ENCODE measurements around the gene FAM210B.
"Not testable (repeated sequence)": the region's sequence is repeated elsewhere in the genome, so short reads cannot be mapped to it uniquely, and the experiment has no call there.

FAM210B gene

GRCh38 chr20:56361900-56362299, 3.1 kb downstream of the FAM210B start:
- DNase-seq = no peak

GRCh38 chr20:56362833-56363413, 4.1 kb downstream of the FAM210B start:
- no peak for DNase-seq

- no peak for DNase-seq
These were observed 4.7 kb downstream of the FAM210B start for GRCh38 chr20:56363491-56363890.

DNA sequence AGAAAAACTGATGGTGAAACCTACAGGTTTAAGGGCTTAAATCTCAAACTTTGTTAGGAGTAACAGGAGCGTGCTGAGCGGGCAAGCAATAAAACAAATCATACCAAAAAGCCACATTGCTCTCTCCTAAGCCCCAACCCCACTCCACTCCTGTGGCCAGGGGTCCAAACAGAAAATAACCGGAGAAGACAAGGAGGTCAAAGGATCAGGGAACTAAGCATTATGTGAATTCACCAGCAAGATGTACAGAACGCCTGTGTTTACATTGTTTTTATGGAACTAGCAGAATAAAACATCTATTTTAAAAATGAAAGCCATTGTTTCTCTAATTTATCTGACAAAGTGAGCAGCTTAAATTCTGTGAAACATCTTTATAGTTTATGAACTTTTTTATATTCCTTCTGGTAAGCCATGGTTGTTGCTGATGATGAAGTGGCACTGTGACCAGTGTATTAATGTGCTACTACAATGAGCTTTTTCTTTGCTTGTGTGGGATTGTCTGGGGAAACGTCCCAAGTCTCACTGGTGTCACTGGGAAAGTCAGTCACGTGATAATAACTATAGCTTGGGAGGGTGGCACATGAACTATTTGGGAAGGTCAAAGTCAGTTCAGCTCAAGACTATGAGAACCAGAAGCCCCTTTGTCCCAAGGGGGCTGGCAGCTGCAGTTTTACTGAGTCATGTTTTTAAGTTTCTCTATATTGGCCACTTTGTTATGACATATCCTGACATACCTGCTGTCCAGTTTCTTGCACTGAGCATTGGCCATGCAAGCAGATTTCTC, 9.8 kb downstream of the FAM210B start:
- DNase-seq = no peak

DNA sequence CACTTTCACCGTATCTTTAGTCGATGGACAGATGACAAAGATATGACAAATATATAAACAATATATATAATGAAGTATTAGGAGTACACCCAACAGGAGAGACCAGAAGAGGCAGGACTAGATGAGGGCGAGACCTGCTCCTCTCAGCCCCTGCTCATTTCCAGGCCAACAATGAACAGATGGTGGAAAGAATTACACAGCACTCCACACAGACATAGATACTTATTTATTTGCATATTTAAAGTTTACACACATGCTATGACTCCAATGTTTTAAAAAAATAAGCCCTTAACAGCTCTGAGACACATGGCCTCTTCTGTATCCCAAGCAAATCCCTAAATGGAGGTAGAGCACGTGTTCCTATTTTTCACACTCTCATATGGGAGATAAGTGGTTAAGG, 10.4 kb downstream of the FAM210B start:
- no peak for DNase-seq

- DNase-seq = no peak
These were observed 13.2 kb downstream of the FAM210B start for GRCh38 chr20:56371977-56372376.

DNA sequence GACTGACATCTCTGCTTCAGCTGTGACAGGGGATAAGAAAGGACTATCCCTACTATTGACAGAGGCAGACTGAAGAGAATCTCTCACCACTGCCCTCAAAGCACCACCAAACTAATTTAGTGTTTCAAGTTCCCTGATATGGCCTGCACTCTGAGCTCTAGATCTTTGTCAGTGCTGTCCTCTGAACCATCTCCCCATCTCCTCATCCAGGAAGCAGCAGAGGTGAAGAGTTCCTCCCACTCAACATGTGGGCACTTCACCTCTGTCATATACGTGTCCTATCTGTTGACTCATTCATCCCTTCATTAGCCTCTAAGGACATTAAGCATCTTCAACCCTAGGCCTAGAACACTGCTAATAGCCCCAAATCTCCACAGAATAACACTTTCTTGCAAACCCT, 14.1 kb downstream of the FAM210B start:
- no peak for DNase-seq

DNA sequence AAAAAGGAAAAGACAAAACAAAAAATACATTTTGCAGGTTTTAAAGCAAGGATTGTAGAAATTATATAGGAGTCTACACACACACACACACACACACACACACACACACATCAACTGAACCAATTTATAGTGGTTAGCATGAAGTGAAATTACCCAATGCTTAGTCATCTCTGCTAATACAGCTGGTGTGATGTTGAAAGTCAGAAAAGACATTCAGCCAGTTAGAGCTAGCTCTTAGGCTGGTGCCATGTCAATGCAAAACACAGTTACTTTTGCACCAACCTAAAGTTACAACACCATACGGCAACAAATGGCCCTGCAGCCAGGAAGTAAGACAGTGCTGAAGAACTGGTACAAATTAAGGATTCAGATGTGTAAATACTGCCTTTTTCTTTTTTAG, 15.2 kb downstream of the FAM210B start:
- peak; percentile 21 for DNase-seq

- DNase-seq = no peak
These were observed 17.6 kb downstream of the FAM210B start for GRCh38 chr20:56376331-56376730.

- DNase-seq = no peak
These were observed 19.6 kb downstream of the FAM210B start for GRCh38 chr20:56378386-56378785.

- DNase-seq = no peak
These were observed 21.6 kb downstream of the FAM210B start for GRCh38 chr20:56380375-56380774.

GRCh38 chr20:56381501-56381900, 22.7 kb downstream of the FAM210B start:
- no peak for DNase-seq

GRCh38 chr20:56382696-56383095, 23.9 kb downstream of the FAM210B start:
- no peak for DNase-seq

DNA sequence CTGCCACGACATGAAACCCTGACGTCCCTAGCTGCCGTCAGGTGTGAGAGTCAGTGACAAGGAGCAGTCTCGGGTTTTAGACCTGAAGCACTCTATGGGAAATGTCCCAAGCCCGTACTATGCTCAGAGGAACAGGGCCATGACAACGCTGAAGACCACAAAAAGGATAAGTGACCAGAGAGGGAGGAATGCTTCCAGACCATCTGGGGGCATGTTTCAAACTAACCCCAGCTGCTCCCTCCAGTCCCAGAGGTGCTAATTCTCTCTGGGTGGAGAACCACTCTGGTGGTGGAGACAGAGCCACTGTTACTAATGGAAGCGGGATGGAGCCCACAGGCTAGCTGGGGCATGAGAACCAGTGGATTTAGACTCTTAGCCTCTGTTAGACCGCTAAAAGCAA, 24.6 kb downstream of the FAM210B start:
- no peak for DNase-seq

DNA sequence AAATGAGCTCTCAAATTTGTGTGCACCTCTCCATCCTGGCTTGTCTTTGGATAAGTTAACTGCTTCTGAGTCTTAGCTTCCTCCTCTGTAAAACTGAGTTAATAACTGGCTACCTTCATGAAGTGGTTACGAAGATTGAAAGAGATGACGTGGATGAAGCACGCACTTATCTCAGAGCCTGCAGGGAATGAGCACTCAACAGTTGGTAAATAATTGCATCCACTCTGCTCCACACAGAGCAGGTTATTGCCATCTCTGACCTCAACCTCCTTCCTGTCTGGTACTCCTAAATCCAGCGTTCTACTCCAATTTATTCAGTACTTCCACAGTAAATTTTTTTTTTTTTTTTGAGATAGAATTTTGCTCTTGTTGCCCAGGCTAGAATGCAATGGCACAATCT, 26.4 kb downstream of the FAM210B start:
- no peak for DNase-seq

GRCh38 chr20:56386219-56386618, 27.4 kb downstream of the FAM210B start:
- DNase-seq = no peak

DNA sequence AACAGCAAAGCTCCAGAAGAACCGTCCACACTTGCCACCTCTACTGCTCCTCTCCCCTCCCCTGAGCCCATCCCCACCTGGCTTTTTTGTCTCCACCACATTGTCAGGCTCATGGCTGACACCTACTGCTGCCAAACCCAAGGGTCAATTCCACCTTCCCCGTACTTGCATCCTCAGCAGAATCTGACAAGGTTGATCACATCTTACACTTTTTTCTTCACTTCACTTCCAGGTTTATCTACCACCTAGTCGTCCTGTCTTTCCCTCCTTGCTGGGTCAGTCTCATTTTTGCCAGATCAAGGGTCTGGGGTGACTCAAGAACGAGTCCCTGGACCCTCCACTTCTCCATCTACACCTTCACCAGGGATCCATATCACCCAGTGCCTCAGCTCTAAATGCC, 30.1 kb downstream of the FAM210B start:
- no peak for DNase-seq

DNA sequence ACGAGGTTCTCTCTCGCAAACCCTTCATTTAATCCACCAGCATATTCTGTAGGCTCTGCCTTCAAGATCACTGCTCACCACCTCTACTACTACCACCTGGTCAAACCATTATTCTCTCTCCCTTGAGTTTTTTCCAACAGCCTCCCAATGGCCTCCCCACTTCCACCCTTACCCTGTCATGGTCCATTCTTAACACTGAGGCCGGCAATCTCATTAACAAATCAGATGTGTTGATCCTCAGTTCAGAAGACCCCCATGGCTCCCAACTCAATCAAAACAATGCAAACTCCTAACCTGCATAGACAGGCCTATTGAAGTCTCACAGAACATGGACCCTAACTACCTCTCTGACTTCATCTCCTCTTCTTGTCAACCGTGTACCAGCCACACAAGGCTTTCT, 31.0 kb downstream of the FAM210B start:
- no peak for DNase-seq

- not testable (repeated sequence) for DNase-seq
These were observed 31.6 kb downstream of the FAM210B start for GRCh38 chr20:56390396-56390795.

DNA sequence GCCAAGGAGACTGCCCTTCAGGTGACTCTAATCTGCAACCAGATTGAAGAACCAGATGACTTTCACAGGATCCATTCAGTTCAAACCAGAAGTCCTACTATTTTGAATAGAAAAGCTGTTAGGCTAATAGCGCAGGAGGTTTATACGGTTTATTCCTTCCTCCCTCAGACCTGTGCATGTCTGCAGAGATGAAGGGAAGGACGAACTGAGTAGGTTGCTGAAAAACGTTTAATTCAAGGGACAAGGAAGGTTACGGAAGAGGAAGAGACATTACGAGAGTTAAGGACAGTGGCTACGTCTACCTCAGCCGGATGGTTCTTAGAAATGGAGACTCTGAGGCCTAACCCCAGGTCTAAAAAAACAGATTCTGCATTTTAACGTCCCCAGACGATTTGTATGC, 32.3 kb downstream of the FAM210B start:
- no peak for DNase-seq

DNA sequence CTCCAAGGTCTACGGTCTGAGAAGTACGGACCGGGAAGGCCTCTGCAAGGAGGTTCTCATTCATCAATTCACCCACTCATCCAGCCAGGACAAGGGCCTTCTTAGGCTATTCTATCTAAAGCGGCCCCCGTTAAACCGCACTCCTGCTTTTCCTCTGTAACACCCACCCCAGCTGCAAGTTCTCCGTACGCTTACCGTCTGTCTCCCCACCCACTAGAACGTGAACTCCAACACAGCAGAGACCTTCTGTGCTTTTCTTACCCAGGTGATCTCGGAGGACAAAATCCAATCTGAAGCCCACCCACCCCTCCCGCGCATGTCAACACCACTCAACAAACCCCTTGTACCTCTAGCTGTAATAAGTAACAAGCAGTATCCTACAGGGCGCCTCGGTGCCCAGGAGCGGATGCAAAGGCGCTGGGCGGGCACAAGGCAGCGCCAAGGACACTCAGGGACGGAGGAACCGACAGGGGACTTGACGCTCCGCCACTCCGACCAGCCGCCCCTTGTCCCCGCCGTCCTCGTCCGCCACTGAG, 32.9 kb downstream of the FAM210B start:
- DNase-seq = no peak

- DNase-seq = peak; percentile 100
These were observed 33.5 kb downstream of the FAM210B start, which contains the start of the genes AURKA and CSTF1 for GRCh38 chr20:56392132-56392880. TSS of gene AURKA (minus strand) at chr20:56392215. CDS start at chr20:56388197, 4,018 bp downstream. TSS of gene CSTF1 (plus strand) at chr20:56392645. CDS start at chr20:56395553, 2,908 bp downstream.

GRCh38 chr20:56392881-56393482, 34.2 kb downstream of the FAM210B start:
- peak; percentile 62 for DNase-seq
